ENCODE data around the gene GAD2. TPM values are rescaled to one million over a fixed set of nuclear protein-coding genes. Genes with fewer than 3 reads are reported as not detected.

The GAD2 gene
- total RNA-seq, 1 experiment from 2014 or later = not detected

DNA sequence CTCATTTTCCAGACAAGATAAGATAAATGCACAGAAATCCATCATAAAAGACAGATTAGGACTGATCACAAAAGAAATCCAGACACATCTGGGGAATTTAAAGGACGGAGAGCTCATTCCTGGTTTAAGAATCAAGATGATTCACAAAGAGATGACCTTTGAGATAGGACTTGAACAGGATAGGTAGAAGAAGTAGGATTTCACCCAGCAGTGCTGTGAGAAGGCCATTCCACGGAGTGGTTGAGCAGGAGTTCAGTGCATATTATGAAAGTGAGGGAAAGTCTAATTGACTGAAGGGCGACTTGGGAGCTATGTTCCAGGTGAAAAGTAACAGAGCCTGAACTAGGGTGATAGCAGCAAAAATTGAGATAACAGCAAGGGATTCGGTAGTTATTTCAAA, 73.7 kb downstream of the GAD2 start:
- CTCF ChIA-PET = no interaction called here
- BruUV-seq (replicated peaks) = no TSS peak
- Mint-ChIP-seq H3K4me1 (ENCODE audit: low read depth, unreplicated experiment) (peaks cover 6% of the 10 kb centered on the region), H3K36me3 (ENCODE audit: insufficient read depth, unreplicated experiment) (no peaks in the 10 kb centered on the region), H3K27me3 (ENCODE audit: insufficient read depth, unreplicated experiment) (peaks cover 17% of the 10 kb centered on the region), H3K4me3 (ENCODE audit: unreplicated experiment) (no peak overlapping the region), H3K27ac (ENCODE audit: unreplicated experiment) (no peak overlapping the region), H3K9me3 (ENCODE audit: unreplicated experiment) (no peaks in the 10 kb centered on the region)
- no peak for TF ChIP-seq CTCF (IDR thresholded peaks at IDR 0.05; ENCODE audit: insufficient read depth in 1 of 2, low read depth in 1 of 2, low read length in 1 of 2, severe bottlenecking in 1 of 2, unreplicated experiment in 1 of 2)
- Histone ChIP-seq H3K36me3 (ENCODE audit: control insufficient read depth, insufficient read depth, low read length) (no peaks in the 10 kb centered on the region), H3K4me1 (no peaks in the 10 kb centered on the region), H3K27me3 (replicated peaks; ENCODE audit: control insufficient read depth, insufficient read depth, low read length) (no peaks in the 10 kb centered on the region), H3K4me3 (ENCODE audit: low read depth, low read length) (no peak overlapping the region), H3K9me3 (no peaks in the 10 kb centered on the region)
- no peak for DNase-seq
- intact Hi-C loops (cut with micrococcal nuclease; ENCODE audit: unreplicated experiment) = no loop called here
- POLR2A ChIA-PET = no interaction called here

DNA sequence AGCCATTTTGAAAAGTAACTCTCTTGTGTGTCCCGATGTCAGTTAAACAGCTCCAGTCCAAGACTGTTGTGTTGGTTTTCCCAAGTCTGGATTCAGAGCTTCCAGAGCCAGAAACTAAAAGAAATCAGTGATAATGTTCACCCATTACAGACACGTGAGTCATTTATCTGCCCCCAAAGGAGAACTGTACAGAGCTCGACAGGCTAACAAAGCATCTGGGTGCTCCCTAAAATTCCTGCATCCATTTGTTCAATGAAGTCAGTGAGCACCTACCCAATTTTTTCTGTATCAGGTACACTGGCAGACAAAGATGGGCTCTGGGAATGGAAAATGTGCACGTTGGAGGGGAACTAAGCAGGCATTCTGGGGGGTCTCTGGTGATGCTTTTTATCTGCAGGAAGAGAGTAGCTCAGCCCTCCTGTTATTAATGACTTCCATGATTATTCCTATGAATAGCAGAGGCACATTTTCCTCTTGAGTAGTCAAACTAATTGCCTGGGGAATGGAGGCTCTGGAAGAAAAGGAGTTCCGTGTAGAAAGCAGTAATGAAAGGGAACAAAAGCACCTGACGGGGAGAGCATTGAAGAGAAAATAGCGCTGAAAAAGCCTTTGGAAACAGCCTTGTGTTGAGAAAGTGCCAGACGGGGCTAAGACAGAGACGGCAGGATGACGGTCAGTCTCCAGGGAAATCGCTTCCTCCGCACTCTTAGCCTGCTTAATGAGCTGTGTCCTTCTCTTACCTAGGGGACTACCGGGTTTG, 75.3 kb downstream of the GAD2 start:
- Mint-ChIP-seq H3K4me1 (ENCODE audit: low read depth, unreplicated experiment) (peaks cover 6% of the 10 kb centered on the region), H3K36me3 (ENCODE audit: insufficient read depth, unreplicated experiment) (no peaks in the 10 kb centered on the region), H3K4me3 (ENCODE audit: unreplicated experiment) (no peak overlapping the region), H3K9me3 (ENCODE audit: unreplicated experiment) (no peaks in the 10 kb centered on the region), H3K27me3 (ENCODE audit: insufficient read depth, unreplicated experiment) (peaks cover 12% of the 10 kb centered on the region), H3K27ac (ENCODE audit: unreplicated experiment) (no peak overlapping the region)
- POLR2A ChIA-PET = no interaction called here
- Histone ChIP-seq H3K9me3 (no peaks in the 10 kb centered on the region), H3K4me1 (no peaks in the 10 kb centered on the region), H3K4me3 (ENCODE audit: low read depth, low read length) (no peak overlapping the region), H3K27me3 (replicated peaks; ENCODE audit: control insufficient read depth, insufficient read depth, low read length) (no peaks in the 10 kb centered on the region), H3K36me3 (ENCODE audit: control insufficient read depth, insufficient read depth, low read length) (no peaks in the 10 kb centered on the region)
- no peak for TF ChIP-seq CTCF (IDR thresholded peaks at IDR 0.05; ENCODE audit: insufficient read depth in 1 of 2, low read depth in 1 of 2, low read length in 1 of 2, severe bottlenecking in 1 of 2, unreplicated experiment in 1 of 2)
- intact Hi-C loops (cut with micrococcal nuclease; ENCODE audit: unreplicated experiment) = no loop called here
- CTCF ChIA-PET = no interaction called here
- no peak for DNase-seq
- no TSS peak for BruUV-seq (replicated peaks)

- H3K4me3 Mint-ChIP-seq (ENCODE audit: unreplicated experiment) = no peak overlapping the region
- CTCF ChIA-PET = no interaction called here
- Histone ChIP-seq H3K9me3 (no peaks in the 10 kb centered on the region), H3K4me1 (no peaks in the 10 kb centered on the region), H3K27me3 (replicated peaks; ENCODE audit: control insufficient read depth, insufficient read depth, low read length) (no peaks in the 10 kb centered on the region), H3K4me3 (ENCODE audit: low read depth, low read length) (no peak overlapping the region), H3K36me3 (ENCODE audit: control insufficient read depth, insufficient read depth, low read length) (no peaks in the 10 kb centered on the region)
- intact Hi-C loops (cut with micrococcal nuclease; ENCODE audit: unreplicated experiment) = no loop called here
- no TSS peak for BruUV-seq (replicated peaks)
- no peaks in the 10 kb centered on the region for H3K9me3 Mint-ChIP-seq (ENCODE audit: unreplicated experiment)
- no peak for DNase-seq
- no peak overlapping the region for H3K27ac Mint-ChIP-seq (ENCODE audit: unreplicated experiment)
- H3K4me1 Mint-ChIP-seq (ENCODE audit: low read depth, unreplicated experiment) = no peaks in the 10 kb centered on the region
- no peak for TF ChIP-seq CTCF (IDR thresholded peaks at IDR 0.05; ENCODE audit: insufficient read depth in 1 of 2, low read depth in 1 of 2, low read length in 1 of 2, severe bottlenecking in 1 of 2, unreplicated experiment in 1 of 2)
- H3K36me3 Mint-ChIP-seq (ENCODE audit: insufficient read depth, unreplicated experiment) = no peaks in the 10 kb centered on the region
- POLR2A ChIA-PET = no interaction called here
- peaks cover 17% of the 10 kb centered on the region for H3K27me3 Mint-ChIP-seq (ENCODE audit: insufficient read depth, unreplicated experiment)
Measured at GRCh38 chr10:26296360-26296759, 79.8 kb downstream of the GAD2 start.
